Upper lobe of left lung (tissue), 4 donors: ENCODE results near the gene EVI5.

ENCODE experiments used
- CTCF ChIP-seq, 6 experiments: fragments of 450-650 bp in 4 of 6; fragments of 200-600 bp in 2 of 6; sonication (generic) in 2 of 6; IDR thresholded peaks; one replicate each; pipeline ENCODE4 v1.5.1; 2016 to 2019; ENCODE audit warnings: antibody characterized with exemption in 6 of 6
- EP300 ChIP-seq, 4 donors: sonication (generic); formaldehyde crosslinking; IDR thresholded peaks; one replicate each; pipeline ENCODE4 v1.5.1; 2017; ENCODE audit warnings: antibody characterized with exemption in 4 of 4, control low read depth in 2 of 4
- POLR2A ChIP-seq, 4 donors: fragments of 450-650 bp; IDR thresholded peaks; one replicate each; pipeline ENCODE4 v1.5.1; 2016 to 2017; ENCODE audit warnings: antibody characterized with exemption in 4 of 4, mild to moderate bottlenecking in 2 of 4

GRCh38 chr1:92488832-92489231, 296.1 kb downstream of the EVI5 start:
- TF ChIP-seq CTCF (IDR thresholded peaks at IDR 0.05) (no peak), POLR2A (IDR thresholded peaks at IDR 0.05) (no peak), EP300 (IDR thresholded peaks at IDR 0.05) (no peak)
